Retinal pigment epithelial cell (primary cell): Measurements from ENCODE around the gene RGPD5.
"Not testable (repeated sequence)": the region's sequence is repeated elsewhere in the genome, so short reads cannot be mapped to it uniquely, and the experiment has no call there.

Experiments
- DNase-seq: peaks from one replicate; pipeline ENCODE4 v3.0.0-alpha.2; 2010; ENCODE audit warnings: low read depth
- H3K4me3 ChIP-seq: 2 replicates; pipeline ENCODE4 v1.5.1; 2011; ENCODE audit warnings: mild to moderate bottlenecking, low read length, control low read depth, moderate library complexity

Gene RGPD5

GRCh38 chr2:109794074-109794737 is at the start of gene RGPD5:
Gene RGPD5, plus strand, starts transcription at chr2:109794305. Its CDS starts 161 bp downstream, at chr2:109794466.
- DNase-seq, H3K4me3 ChIP-seq: not testable (repeated sequence)

- DNase-seq, H3K4me3 ChIP-seq: not testable (repeated sequence)
Observed at GRCh38 chr2:109751572-109751971, 42.5 kb upstream of the RGPD5 start.

- DNase-seq, H3K4me3 ChIP-seq: not testable (repeated sequence)
Observed at GRCh38 chr2:109757163-109757824, 36.8 kb upstream of the RGPD5 start.

- not testable (repeated sequence) for H3K4me3 ChIP-seq, DNase-seq
Observed at GRCh38 chr2:109760265-109761042, 33.7 kb upstream of the RGPD5 start.

GRCh38 chr2:109761043-109761454 is 33.1 kb upstream of the RGPD5 start:
- not testable (repeated sequence) for DNase-seq, H3K4me3 ChIP-seq

- not testable (repeated sequence) for DNase-seq
Observed at GRCh38 chr2:109761976-109762375, 32.1 kb upstream of the RGPD5 start.

GRCh38 chr2:109766074-109766473 is 28.0 kb upstream of the RGPD5 start:
- DNase-seq, H3K4me3 ChIP-seq: not testable (repeated sequence)

More at GRCh38 chr2:109761976-109762375, 32.1 kb upstream of the RGPD5 start:
- H3K4me3 ChIP-seq = not testable (repeated sequence)

- DNase-seq, H3K4me3 ChIP-seq: not testable (repeated sequence)
Observed at GRCh38 chr2:109766886-109767578, 27.1 kb upstream of the RGPD5 start.

GRCh38 chr2:109768934-109769333 is 25.2 kb upstream of the RGPD5 start:
- not testable (repeated sequence) for DNase-seq, H3K4me3 ChIP-seq

GRCh38 chr2:109779118-109779517 is 15.0 kb upstream of the RGPD5 start:
- DNase-seq, H3K4me3 ChIP-seq: not testable (repeated sequence)

GRCh38 chr2:109781147-109781816 is 12.8 kb upstream of the RGPD5 start:
- DNase-seq, H3K4me3 ChIP-seq: not testable (repeated sequence)

GRCh38 chr2:109782446-109782993 is 11.6 kb upstream of the RGPD5 start:
- not testable (repeated sequence) for H3K4me3 ChIP-seq, DNase-seq

- DNase-seq, H3K4me3 ChIP-seq: not testable (repeated sequence)
Observed at GRCh38 chr2:109791530-109792279, 2.4 kb upstream of the RGPD5 start.

GRCh38 chr2:109792659-109793058 is 1.4 kb upstream of the RGPD5 start:
- not testable (repeated sequence) for DNase-seq, H3K4me3 ChIP-seq

GRCh38 chr2:109871129-109871751 is 77.1 kb downstream of the RGPD5 start:
- not testable (repeated sequence) for DNase-seq, H3K4me3 ChIP-seq

- not testable (repeated sequence) for H3K4me3 ChIP-seq
Observed at GRCh38 chr2:109876625-109877024, 82.5 kb downstream of the RGPD5 start.

GRCh38 chr2:109882112-109882511 is 88.0 kb downstream of the RGPD5 start:
- not testable (repeated sequence) for H3K4me3 ChIP-seq, DNase-seq

More at GRCh38 chr2:109876625-109877024, 82.5 kb downstream of the RGPD5 start:
- DNase-seq = not testable (repeated sequence)
